Activated T-helper 17 cell treated with anti-CD3 and anti-CD28 coated beads, Interleukin-2, amount 50 U/mL, for 72 hours (primary cell): Measurements from ENCODE around the gene ATP6V1A. TPM values are rescaled to one million over a fixed set of nuclear protein-coding genes. Genes with fewer than 3 reads are reported as not detected.
"Not testable (repeated sequence)": the region's sequence is repeated elsewhere in the genome, so short reads cannot be mapped to it uniquely, and the experiment has no call there.

Experiments used
- ATAC-seq: fragments of 150-1000 bp; cut with Tn5 transposase; replicated peaks from 2 replicates; pipeline ENCODE4 v1.10.0; 2021; ENCODE audit warnings: mild to moderate bottlenecking, moderate library complexity
- H3K27ac Mint-ChIP-seq: one replicate; pipeline ENCODE4 v1.8.0; 2022; ENCODE audit warnings: mixed read lengths
- H3K27me3 Mint-ChIP-seq: one replicate; pipeline ENCODE4 v1.8.0; 2022; ENCODE audit warnings: mixed read lengths
- H3K36me3 Mint-ChIP-seq: one replicate; pipeline ENCODE4 v1.8.0; 2022; ENCODE audit warnings: low read depth, mild to moderate bottlenecking, mixed read lengths
- H3K4me1 Mint-ChIP-seq: one replicate; pipeline ENCODE4 v1.8.0; 2022; ENCODE audit warnings: mixed read lengths
- H3K4me3 Mint-ChIP-seq: one replicate; pipeline ENCODE4 v1.8.0; 2022; ENCODE audit warnings: mild to moderate bottlenecking, mixed read lengths
- H3K9me3 Mint-ChIP-seq: one replicate; pipeline ENCODE4 v1.8.0; 2022; ENCODE audit warnings: mixed read lengths
- total RNA-seq, 2 donors: library from RNA; stranded (reverse); gene quantifications; one replicate each; pipeline ENCODE4 v1.2.3, GENCODE V29; 2022

ATP6V1A gene
- total RNA-seq, 2 donors from 2014 or later: 27.0 to 39.6 TPM

DNA sequence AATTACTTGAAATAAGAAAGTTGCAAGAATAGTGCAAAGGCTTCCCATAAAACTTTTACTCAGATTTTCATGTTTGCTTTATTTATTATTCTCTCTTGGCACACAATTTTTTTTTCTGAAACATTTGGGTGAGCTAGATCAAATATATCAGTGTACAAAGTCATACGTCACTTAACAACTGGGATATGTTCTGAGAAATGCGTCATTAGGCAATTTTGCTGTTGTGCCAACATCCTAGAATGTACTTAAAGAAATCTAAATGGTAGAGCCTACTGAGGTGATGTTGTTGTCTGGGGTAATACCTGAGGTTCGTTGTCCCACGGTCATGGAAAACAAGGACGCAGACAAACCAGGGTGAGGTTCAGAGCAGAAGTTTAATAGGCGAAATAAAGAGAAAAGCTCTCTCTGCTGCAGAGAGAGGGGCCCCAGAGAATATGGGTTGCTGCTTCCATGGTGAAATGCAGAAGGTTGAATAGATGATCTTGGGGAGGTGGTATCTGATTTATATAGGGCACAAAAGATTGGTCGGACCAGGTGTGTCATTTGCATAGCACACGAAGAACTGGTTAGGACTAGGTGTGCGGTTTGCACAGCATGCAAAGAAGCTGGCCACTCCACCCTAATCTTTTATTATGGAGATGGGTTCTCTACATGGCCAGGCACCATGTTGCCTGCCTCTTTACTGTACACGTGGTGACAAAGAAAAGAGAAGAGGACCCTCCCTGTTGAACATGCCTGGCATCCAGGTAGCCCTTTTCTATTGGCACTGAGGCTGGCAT is 82.9 kb downstream of the ATP6V1A start:
- no peak overlapping the region for H3K27ac Mint-ChIP-seq
- no peaks in the 10 kb centered on the region for H3K36me3 Mint-ChIP-seq
- H3K9me3 Mint-ChIP-seq: peaks cover 4% of the 10 kb centered on the region
- H3K4me3 Mint-ChIP-seq: no peak overlapping the region
- no peaks in the 10 kb centered on the region for H3K27me3 Mint-ChIP-seq
- H3K4me1 Mint-ChIP-seq: no peaks in the 10 kb centered on the region
- no peak for ATAC-seq

DNA sequence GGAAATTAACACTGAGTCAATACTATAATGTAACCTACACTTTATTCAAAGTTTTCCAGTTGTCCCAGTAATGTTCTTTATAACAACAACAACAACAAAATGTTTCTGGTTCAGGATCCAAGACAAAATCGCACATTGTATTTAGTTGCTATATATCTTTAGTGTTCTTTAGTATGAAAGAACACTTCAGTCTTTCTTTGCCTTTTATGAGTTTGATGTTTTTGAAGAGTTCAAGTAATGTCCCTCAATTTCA is 84.2 kb downstream of the ATP6V1A start:
- Mint-ChIP-seq H3K36me3 (no peaks in the 10 kb centered on the region), H3K27ac (no peak overlapping the region), H3K9me3 (peaks cover 4% of the 10 kb centered on the region), H3K4me1 (no peaks in the 10 kb centered on the region), H3K27me3 (no peaks in the 10 kb centered on the region), H3K4me3 (no peak overlapping the region)
- no peak for ATAC-seq

DNA sequence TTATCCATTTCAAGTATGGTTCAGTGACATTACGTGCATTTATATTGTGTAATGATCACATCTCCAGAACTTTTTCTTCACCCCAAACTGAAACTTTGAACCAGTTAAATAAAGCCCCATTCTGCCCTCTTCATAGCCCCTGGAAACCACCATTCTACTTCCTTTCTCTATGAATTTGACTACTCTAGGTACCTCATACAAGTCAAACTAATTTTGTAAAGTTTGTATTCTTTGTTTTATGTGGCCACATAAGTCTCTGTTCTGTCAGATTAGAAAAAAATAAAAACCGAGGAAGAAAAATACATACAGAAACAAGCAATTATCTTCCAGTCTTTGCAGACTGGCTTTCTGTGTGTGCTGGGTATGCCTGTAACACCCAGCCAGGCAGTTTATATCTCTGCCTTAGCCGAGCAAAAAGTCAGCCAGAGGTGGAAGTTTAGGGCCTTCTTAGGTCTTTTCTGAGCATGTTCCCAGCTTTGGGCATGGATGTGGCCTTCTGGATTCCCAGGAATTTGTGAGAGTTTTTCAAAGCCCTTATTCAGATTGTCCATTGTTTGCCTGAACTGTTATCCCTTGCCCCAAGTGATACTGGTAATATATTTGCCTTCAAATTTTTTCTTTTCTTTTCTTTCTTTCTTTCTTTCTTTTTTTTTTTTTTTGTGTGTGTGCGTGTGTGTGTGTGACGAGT is 85.8 kb downstream of the ATP6V1A start:
- ATAC-seq: peak; percentile 32
- Mint-ChIP-seq H3K27ac (no peak overlapping the region), H3K4me3 (no peak overlapping the region), H3K36me3 (no peaks in the 10 kb centered on the region), H3K9me3 (peaks cover 4% of the 10 kb centered on the region), H3K4me1 (no peaks in the 10 kb centered on the region), H3K27me3 (no peaks in the 10 kb centered on the region)

DNA sequence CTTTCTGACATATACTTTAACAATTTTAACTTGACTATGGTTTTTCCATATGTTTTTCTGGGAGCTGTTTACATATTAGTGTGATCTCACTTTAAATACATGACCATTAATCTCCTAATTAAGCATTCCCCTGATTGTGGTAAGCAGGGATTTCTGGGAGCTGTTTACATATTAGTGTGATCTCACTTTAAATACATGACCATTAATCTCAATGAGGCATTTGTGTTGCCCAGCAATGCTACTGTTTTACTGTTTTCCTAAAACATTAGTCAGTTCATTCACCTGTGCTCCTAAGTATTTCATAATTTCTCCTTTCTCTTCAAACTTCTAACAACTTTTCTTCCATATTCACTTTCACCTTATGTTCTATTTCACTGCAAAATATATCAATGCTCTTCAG is 88.1 kb downstream of the ATP6V1A start:
- Mint-ChIP-seq H3K36me3 (no peaks in the 10 kb centered on the region), H3K27me3 (no peaks in the 10 kb centered on the region), H3K4me3 (no peak overlapping the region), H3K9me3 (peaks cover 4% of the 10 kb centered on the region), H3K27ac (no peak overlapping the region), H3K4me1 (no peaks in the 10 kb centered on the region)
- ATAC-seq: no peak

DNA sequence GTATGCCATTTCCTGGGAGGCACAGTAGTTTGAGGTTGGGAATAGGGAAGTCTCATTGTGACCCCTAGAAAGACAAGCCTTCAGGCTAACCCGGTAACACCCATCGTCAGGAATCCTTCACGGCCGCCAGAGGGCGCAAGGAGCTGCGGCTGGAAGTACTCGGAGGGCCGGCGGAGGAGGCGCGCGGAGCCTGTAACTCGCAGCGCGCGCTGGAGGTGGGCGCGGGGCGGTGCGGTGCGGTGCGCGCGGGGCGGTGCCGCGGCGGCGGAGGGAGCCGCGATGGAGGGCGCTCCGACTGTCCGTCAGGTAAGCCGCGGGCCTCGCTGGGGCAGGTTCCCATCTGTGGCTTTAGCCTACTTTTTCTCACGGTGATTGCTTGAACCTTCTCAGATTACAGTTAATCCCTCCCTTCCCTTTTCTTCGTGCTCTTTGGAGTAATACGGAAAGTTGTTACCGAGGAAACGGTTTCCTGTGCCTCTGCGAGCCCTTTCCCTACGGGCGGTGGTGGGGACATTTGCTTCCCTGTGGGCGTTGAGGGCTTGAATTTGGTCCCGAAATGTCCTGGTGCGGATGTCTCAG is 91.9 kb downstream of the ATP6V1A start, which contains the start of gene GRAMD1C:
TSS of gene GRAMD1C (plus strand) at position 158 of the 579 bp plus-strand sequence. CDS start at position 280, 122 bp downstream.
- Mint-ChIP-seq H3K27me3 (no peaks in the 10 kb centered on the region), H3K4me3 (peak within 1 kb of the TSS; percentile 62), H3K36me3 (no peaks in the 10 kb centered on the region), H3K27ac (no peak within 1 kb of the TSS), H3K9me3 (no peaks in the 10 kb centered on the region), H3K4me1 (no peaks in the 10 kb centered on the region)
- peak; percentile 98 for ATAC-seq

DNA sequence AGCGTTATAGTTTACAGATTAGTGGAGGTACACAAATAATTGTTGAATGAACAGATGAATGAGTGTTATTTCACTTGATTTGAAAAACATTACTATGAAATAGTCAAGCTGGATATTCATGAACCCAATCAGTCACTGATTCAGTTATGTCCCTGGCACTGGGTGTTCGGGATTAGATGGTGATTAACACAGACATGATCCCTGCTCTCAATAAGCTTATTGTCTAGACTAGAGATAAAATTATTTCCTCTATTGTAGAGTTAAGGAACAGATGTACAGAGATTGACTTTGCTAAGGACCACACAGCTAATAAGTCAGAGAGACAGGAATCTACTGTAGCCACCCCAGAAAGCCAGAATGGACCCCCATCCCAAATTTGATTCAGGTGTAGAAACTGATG is 92.7 kb downstream of the ATP6V1A start:
- Mint-ChIP-seq H3K36me3 (no peaks in the 10 kb centered on the region), H3K27me3 (no peaks in the 10 kb centered on the region), H3K27ac (no peak overlapping the region), H3K4me3 (peak overlapping the region; percentile 62), H3K9me3 (no peaks in the 10 kb centered on the region), H3K4me1 (no peaks in the 10 kb centered on the region)
- no peak for ATAC-seq

DNA sequence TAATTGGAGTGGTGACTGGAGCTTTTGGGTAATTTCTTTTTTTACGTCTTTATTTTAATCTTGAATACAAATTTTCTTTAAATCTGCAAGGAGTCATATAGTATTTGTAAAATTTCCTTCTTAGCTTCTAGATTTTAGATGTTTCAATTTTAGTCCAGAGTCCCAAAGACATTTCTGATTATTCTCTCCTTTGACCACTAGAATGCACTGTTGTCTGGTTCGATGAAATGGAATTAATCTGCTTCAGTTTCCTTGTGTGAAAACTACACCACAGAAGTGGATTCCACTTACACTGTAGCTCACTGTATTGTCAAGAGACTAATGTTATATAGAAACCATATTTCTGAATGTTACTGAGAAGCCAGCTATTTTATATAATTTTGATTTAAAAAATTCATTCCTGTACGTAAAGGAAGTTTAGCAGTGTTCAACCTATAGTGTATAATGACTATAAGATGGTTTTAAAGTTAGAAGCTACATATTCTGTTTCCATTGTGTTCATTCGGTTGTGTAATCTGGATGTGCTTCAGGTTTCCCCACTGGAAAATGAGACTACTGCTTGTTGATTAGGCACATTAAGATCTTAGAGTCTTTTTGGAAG is 97.9 kb downstream of the ATP6V1A start:
- Mint-ChIP-seq H3K36me3 (no peaks in the 10 kb centered on the region), H3K9me3 (no peaks in the 10 kb centered on the region), H3K27me3 (no peaks in the 10 kb centered on the region), H3K27ac (no peak overlapping the region), H3K4me1 (no peaks in the 10 kb centered on the region), H3K4me3 (no peak overlapping the region)
- no peak for ATAC-seq

DNA sequence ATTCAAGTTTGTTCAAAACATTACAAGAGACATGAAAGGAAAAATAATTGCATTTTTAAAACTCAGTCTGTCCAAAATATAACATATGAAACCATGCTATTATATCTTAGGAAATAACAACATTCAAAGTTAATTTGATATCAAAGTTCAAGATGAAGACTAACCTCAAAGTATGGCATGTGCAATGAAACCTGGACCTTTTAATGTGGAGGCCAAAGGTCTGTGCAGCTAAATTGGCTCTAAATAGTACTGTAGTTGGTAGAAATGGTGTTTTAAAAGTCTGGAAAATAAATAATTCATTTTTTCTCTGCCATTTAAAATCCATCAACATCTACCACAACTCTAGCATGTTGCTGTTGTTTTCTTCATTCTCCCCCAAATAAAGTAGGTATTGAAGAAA is 100.4 kb downstream of the ATP6V1A start:
- Mint-ChIP-seq H3K27me3 (no peaks in the 10 kb centered on the region), H3K27ac (no peak overlapping the region), H3K9me3 (no peaks in the 10 kb centered on the region), H3K4me1 (no peaks in the 10 kb centered on the region), H3K36me3 (no peaks in the 10 kb centered on the region), H3K4me3 (no peak overlapping the region)
- ATAC-seq: no peak

DNA sequence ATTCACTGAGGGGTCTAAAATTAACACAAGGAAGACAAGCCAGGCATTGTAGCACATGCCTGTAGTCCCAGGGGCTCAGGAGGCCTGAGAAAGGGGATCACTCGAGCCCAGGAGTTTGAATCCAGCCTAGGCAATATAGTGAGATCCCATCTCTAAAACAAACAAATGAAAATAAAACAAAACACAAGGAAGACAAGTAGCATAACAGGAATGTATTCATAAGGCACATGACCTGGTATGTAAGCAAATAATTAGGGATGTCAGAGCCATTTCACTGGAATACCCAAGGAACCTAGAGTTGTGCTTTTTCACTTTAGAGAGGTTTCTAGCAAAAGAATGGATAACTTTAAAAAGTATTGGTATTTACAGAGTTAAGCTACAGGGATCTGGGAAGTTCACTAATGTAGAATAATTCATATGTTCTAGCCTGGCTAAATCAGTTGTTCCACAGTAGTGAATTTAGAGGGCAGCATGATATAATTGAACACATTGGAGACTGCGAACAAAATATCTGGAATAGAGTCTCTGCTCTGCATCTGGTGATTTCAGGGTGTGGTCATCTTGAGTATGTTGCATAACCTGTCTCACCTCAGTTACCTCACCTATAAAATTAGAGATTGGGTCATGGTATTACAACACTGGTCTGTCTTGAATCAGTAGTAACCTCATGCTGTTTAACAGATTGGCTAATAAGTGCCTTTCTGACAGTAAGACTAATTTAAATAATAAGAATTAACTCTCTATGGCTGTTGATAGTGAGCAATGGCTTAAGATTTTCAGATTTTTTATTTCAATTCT is 101.0 kb downstream of the ATP6V1A start:
- no peak for ATAC-seq
- Mint-ChIP-seq H3K4me1 (no peaks in the 10 kb centered on the region), H3K9me3 (no peaks in the 10 kb centered on the region), H3K36me3 (no peaks in the 10 kb centered on the region), H3K27ac (no peak overlapping the region), H3K27me3 (no peaks in the 10 kb centered on the region), H3K4me3 (no peak overlapping the region)

DNA sequence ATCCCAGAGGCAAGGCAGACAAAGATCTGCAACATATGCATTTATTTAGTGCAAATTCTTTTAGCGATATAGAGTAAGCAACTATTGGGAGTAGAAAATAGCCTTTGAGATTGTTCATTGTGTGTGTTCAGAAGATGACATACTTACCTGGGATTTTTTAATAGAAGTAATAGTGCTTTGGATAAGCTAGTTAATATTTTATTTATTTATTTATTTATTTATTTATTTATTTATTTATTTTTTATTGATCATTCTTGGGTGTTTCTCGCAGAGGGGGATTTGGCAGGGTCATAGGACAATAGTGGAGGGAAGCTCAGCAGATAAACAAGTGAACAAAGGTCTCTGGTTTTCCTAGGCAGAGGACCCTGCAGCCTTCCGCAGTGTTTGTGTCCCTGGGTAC is 102.2 kb downstream of the ATP6V1A start:
- ATAC-seq, H3K36me3 Mint-ChIP-seq, H3K9me3 Mint-ChIP-seq, H3K4me1 Mint-ChIP-seq, H3K27ac Mint-ChIP-seq, H3K4me3 Mint-ChIP-seq, H3K27me3 Mint-ChIP-seq: not testable (repeated sequence)

DNA sequence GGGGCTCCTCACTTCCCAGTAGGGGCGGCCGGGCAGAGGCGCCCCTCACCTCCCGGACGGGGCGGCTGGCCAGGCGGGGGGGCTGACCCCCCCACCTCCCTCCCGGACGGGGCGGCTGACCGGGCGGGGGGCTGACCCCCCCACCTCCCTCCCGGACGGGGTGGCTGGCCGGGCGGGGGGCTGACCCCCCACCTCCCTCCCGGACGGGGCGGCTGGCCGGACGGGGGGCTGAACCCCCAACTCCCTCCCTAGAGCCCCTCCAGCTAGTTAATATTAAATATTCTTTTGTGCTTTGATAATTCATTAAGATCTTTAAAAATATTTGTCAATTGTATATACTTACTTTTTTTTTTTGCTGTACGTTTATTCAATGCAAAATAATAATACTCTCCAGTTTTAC is 103.0 kb downstream of the ATP6V1A start:
- H3K36me3 Mint-ChIP-seq: not testable (repeated sequence)

DNA sequence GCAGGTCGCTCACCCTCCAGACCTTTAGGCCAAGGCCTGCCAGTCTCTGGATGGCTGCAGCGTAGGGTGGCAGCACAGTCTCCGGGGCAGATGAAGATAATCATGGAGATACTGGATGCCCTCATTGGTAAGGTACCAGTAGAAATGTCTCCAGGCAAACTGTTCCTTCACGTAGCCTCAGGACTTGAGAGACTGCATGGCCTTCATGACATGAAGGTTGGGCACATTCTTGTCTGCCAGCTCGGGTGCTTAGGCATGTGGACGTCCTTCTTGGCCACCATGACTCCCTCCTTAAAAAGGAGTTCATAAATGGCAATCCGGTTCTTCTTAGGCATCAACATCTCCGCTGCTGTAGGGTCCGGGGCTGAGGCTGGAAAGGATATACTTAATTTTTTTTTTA is 103.6 kb downstream of the ATP6V1A start:
- not testable (repeated sequence) for ATAC-seq, H3K27ac Mint-ChIP-seq, H3K27me3 Mint-ChIP-seq, H3K9me3 Mint-ChIP-seq, H3K4me1 Mint-ChIP-seq, H3K36me3 Mint-ChIP-seq, H3K4me3 Mint-ChIP-seq

More for the DNA sequence above, 103.0 kb downstream of the ATP6V1A start:
- not testable (repeated sequence) for H3K9me3 Mint-ChIP-seq, H3K27me3 Mint-ChIP-seq, H3K4me1 Mint-ChIP-seq, H3K27ac Mint-ChIP-seq, H3K4me3 Mint-ChIP-seq, ATAC-seq

DNA sequence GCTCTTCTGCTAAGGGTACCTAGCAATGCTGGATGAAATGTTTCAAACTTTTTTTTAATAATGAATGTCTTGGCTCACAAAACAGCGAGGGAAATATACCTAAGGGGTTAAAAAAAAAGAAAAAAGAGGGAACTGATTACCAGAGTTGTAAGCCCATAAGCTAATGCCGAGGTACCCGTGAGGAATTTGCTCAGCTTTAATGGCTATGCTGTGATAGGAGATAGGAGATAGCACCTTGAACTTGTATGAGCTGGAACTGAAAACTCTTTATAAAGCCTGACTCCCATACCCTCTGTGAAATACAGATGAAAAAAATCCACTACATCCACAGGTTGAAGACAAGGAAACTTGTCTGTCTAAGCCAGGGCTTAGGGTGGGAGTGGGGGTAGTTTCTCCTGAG is 105.7 kb downstream of the ATP6V1A start:
- no peak for ATAC-seq
- peaks cover 3% of the 10 kb centered on the region for H3K27me3 Mint-ChIP-seq
- no peaks in the 10 kb centered on the region for H3K9me3 Mint-ChIP-seq
- H3K27ac Mint-ChIP-seq: no peak overlapping the region
- no peaks in the 10 kb centered on the region for H3K4me1 Mint-ChIP-seq
- no peak overlapping the region for H3K4me3 Mint-ChIP-seq
- no peaks in the 10 kb centered on the region for H3K36me3 Mint-ChIP-seq
